Activated naive CD8-positive, alpha-beta T cell treated with anti-CD3 and anti-CD28 coated beads, Interleukin-2, amount 50 U/mL, for 24 hours (primary cell): Measurements from ENCODE around the gene MAP2K7.
A peak's percentile ranks its signal among the peaks of the same experiment; 100 is the strongest.
"Not testable (repeated sequence)": the region's sequence is repeated elsewhere in the genome, so short reads cannot be mapped to it uniquely, and the experiment has no call there.

Experiments used
- ATAC-seq: fragments of 150-1000 bp; cut with Tn5 transposase; one replicate; pipeline ENCODE4 v1.10.0; 2021
- DNase-seq: peaks from one replicate; pipeline ENCODE4 v3.0.0; 2021
- H3K27ac Mint-ChIP-seq: one replicate; pipeline ENCODE4 v1.8.0; 2021; ENCODE audit warnings: mild to moderate bottlenecking, mixed read lengths
- H3K27me3 Mint-ChIP-seq: one replicate; pipeline ENCODE4 v1.8.0; 2021; ENCODE audit warnings: mixed read lengths
- H3K36me3 Mint-ChIP-seq: one replicate; pipeline ENCODE4 v1.8.0; 2021; ENCODE audit warnings: low read depth, mixed read lengths
- H3K4me1 Mint-ChIP-seq: one replicate; pipeline ENCODE4 v1.8.0; 2021; ENCODE audit warnings: mixed read lengths
- H3K4me3 Mint-ChIP-seq: one replicate; pipeline ENCODE4 v1.8.0; 2021; ENCODE audit warnings: mild to moderate bottlenecking, moderate library complexity, mixed read lengths
- H3K9me3 Mint-ChIP-seq: one replicate; pipeline ENCODE4 v1.8.0; 2021; ENCODE audit warnings: mixed read lengths

The MAP2K7 gene

DNA sequence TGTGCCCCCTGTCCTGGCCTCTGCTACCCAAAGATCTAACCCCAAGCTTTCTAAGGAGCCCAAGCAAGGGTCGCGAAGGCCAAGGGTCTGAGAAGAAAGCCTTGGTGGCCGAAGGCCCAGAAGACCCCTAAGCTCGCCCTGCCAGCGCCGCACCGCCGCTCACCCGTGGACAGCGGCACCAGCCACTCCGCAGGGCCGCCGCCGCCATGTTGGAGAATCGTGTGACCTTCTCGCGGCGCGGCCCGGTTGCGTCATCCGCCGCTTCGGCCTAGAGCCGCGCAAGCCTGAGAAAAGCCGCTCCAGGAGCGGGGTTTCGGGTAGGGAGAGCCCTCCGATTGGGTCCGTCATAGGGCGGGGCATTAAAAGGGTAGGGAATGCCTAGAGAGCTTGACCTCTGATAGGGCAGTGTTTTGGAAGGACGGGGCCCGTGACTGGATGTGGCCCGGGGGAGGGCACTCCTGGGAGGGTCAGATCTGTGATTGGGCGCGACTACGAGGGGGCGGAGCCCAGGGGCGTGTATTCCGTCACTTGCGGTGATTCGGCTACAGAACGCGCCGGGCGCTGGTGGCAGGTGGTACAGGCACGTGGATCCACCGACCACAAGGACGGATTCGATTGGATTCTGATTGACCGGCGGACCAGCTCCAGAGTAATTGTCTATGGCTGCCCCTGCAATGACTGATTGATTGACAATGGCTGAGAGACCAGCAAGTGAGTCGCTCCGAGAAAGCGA, 39.9 kb downstream of the MAP2K7 start, which contains the start of gene TIMM44:
TSS of gene TIMM44 (minus strand) at position 223 of the 733 bp plus-strand sequence. CDS start at position 208, 15 bp downstream.
- DNase-seq = peak; percentile 98
- Mint-ChIP-seq H3K9me3 (no peaks in the 10 kb centered on the region), H3K4me3 (peak within 1 kb of the TSS; percentile 90), H3K4me1 (peaks cover 44% of the 10 kb centered on the region), H3K36me3 (peaks cover 17% of the 10 kb centered on the region), H3K27me3 (no peaks in the 10 kb centered on the region), H3K27ac (peak within 1 kb of the TSS; percentile 92)
- peak; percentile 99 for ATAC-seq

DNA sequence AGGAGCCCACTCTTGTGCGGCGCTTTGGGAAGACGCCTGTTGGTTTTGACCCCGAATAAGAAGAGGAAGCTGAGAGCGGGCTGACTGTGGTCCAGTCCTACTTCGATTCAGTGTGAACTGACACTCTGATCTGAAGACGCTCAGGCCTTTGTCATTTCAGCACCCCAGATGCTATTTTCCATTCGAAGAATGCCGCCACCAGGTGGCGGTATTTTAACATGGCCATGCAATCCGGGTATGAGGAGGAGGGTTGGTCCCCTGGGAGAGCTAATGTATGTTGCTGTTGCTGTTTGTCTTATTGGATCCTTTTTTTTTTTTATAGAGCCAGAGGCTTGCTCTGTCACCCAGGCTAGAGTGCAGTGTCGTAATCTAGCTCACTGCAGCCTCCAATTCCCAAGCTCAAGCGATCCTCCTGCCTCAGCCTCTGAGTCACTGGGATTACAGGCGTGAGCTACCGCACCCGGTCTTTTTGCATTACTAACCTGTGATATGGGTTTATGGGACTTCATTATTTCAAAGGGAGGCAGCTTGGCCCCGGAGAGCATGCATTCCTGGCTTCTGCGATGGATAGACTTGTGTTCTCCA, 40.6 kb downstream of the MAP2K7 start:
- ATAC-seq (peak; percentile 47), DNase-seq (peak; percentile 88)
- H3K27ac Mint-ChIP-seq = peak overlapping the region; percentile 92
- peaks cover 13% of the 10 kb centered on the region for H3K36me3 Mint-ChIP-seq
- peak overlapping the region; percentile 90 for H3K4me3 Mint-ChIP-seq
- peaks cover 41% of the 10 kb centered on the region for H3K4me1 Mint-ChIP-seq
- no peaks in the 10 kb centered on the region for H3K9me3 Mint-ChIP-seq
- H3K27me3 Mint-ChIP-seq = no peaks in the 10 kb centered on the region

DNA sequence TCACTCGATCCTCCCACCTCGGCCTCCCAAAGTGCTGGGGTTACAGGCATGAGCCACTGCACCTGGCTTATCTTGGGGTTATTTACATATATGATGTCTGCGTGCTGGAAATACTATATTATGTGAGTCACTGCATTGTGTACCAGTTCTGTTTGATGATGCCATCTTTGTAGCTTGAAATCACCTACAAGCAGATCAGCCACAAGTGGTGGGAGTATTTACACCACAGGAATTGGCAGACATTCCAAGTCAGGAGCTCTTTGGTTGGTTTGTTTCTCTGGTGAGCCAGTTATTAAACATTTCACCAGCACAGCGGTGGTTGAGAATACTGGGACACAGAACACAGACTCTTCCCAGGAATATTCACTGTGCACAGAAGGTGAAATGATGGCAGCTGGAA, 44.3 kb downstream of the MAP2K7 start:
- no peak overlapping the region for H3K27ac Mint-ChIP-seq
- DNase-seq = no peak
- ATAC-seq = no peak

DNA sequence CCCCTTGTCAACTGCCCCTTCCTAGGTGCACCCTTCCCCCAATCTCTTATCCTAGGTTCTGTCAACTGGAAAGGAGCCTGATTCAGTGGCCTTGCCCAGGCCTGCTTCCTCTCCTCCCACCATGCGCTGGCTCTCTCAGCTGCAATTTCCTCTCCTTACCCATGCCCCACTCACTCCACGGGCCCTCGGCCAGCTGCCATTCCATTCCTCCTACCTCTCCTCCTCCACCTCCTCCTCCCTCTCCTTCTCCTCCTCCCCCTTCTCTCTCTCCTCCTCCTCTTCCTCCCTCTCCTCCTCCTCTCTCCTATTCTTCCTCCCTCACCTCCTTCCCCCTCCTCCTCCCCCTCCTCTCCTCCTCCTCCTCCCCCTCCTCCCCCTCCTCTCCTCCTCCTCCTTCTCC, 49.4 kb downstream of the MAP2K7 start:
- Mint-ChIP-seq H3K9me3 (no peaks in the 10 kb centered on the region), H3K4me1 (peaks cover 3% of the 10 kb centered on the region), H3K27ac (no peak overlapping the region), H3K27me3 (no peaks in the 10 kb centered on the region), H3K36me3 (no peaks in the 10 kb centered on the region), H3K4me3 (no peak overlapping the region)
- ATAC-seq (no peak), DNase-seq (no peak)

More for the DNA sequence above, 44.3 kb downstream of the MAP2K7 start:
- Mint-ChIP-seq H3K36me3 (no peaks in the 10 kb centered on the region), H3K4me1 (peaks cover 22% of the 10 kb centered on the region), H3K27me3 (no peaks in the 10 kb centered on the region), H3K4me3 (no peak overlapping the region), H3K9me3 (no peaks in the 10 kb centered on the region)

DNA sequence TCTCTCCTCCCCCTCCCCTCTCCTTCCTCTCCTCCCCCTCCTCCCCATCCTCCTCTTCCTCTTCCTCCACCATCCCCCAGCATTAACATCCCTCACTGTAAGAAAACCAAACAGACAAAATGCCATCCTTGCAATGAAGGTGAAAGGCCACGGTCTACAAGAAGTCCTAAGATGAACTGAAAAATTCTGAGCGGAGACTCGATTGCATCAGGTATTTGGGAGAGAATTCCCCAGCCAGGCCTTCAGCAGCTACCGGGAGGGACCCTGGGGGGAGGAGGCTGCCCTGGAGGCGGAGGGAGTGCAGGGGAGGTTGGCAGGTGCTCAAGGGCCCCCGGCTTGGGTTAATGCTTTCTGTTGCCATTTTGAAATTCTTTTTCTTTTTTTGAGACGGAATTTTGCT, 49.9 kb downstream of the MAP2K7 start:
- H3K4me1 Mint-ChIP-seq = peaks cover 3% of the 10 kb centered on the region
- no peaks in the 10 kb centered on the region for H3K36me3 Mint-ChIP-seq
- no peak for DNase-seq
- H3K27me3 Mint-ChIP-seq = no peaks in the 10 kb centered on the region
- H3K27ac Mint-ChIP-seq = no peak overlapping the region
- no peak for ATAC-seq
- H3K9me3 Mint-ChIP-seq = no peaks in the 10 kb centered on the region
- no peak overlapping the region for H3K4me3 Mint-ChIP-seq

DNA sequence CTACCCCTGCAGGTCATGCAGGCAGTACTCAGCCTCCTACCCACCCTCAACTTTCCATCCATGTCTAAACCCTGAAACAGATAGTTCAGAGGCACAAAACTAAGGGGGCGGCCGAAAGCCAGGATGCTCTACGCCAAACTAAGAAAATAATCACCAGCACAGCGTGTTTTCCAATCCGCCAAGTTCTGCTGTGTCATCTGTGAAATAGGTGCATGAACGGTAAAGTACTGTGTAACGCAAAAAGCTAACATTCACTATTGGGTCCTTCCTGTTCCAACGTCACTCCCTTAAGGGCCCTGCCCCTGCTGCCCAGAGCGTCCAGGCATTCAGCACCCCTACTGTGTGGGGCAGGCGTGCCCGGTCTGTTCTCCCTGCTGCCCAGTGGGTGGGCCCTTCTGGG, 52.0 kb downstream of the MAP2K7 start:
- H3K4me3 Mint-ChIP-seq = no peak overlapping the region
- DNase-seq (no peak), ATAC-seq (no peak)
- no peak overlapping the region for H3K27ac Mint-ChIP-seq
- H3K9me3 Mint-ChIP-seq = no peaks in the 10 kb centered on the region
- H3K4me1 Mint-ChIP-seq = peaks cover 9% of the 10 kb centered on the region
- no peaks in the 10 kb centered on the region for H3K27me3 Mint-ChIP-seq
- H3K36me3 Mint-ChIP-seq = no peaks in the 10 kb centered on the region

DNA sequence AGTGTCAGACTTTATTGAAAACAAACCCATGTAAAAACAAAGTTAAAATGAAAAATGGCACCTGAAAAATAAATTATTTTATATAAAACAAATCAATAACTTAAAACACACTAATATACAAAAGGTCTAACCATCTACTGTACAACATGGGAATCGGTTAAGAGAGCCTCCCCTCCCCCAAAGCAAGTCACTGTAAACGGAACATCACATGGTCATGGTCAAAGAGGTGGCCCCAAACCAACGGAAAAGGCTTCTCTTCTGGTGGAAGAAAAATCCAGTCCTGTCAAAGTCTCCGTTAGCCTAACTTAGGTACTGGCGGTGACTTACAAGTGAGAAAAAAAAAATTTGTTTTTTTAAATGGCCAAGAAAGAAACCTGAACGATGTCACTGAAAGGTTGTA, 55.5 kb downstream of the MAP2K7 start:
- Mint-ChIP-seq H3K4me3 (no peak overlapping the region), H3K9me3 (no peaks in the 10 kb centered on the region), H3K27ac (no peak overlapping the region), H3K27me3 (no peaks in the 10 kb centered on the region), H3K36me3 (peaks cover 8% of the 10 kb centered on the region), H3K4me1 (peaks cover 9% of the 10 kb centered on the region)
- no peak for ATAC-seq
- DNase-seq = no peak

DNA sequence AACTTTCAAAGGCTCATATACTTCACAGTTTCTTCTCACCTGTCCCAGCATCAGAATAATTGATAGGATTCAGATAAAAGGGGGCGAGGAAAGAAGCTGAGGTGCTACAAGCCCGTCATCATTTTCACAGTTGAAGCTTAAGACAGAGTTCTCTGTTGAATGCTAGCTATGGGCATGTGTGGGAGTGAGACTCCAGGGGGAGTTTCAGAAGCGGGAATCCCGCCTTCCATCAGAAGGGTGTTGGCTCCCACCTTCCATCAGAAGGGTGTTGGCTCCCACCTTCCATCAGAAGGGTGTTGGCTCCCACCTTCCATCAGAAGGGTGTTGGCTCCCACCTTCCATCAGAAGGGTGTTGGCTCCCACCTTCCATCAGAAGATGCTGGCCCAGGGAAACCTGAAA, 57.4 kb downstream of the MAP2K7 start:
- not testable (repeated sequence) for ATAC-seq, DNase-seq, H3K27me3 Mint-ChIP-seq, H3K27ac Mint-ChIP-seq, H3K9me3 Mint-ChIP-seq, H3K4me1 Mint-ChIP-seq, H3K4me3 Mint-ChIP-seq
- peaks cover 12% of the 10 kb centered on the region for H3K36me3 Mint-ChIP-seq

DNA sequence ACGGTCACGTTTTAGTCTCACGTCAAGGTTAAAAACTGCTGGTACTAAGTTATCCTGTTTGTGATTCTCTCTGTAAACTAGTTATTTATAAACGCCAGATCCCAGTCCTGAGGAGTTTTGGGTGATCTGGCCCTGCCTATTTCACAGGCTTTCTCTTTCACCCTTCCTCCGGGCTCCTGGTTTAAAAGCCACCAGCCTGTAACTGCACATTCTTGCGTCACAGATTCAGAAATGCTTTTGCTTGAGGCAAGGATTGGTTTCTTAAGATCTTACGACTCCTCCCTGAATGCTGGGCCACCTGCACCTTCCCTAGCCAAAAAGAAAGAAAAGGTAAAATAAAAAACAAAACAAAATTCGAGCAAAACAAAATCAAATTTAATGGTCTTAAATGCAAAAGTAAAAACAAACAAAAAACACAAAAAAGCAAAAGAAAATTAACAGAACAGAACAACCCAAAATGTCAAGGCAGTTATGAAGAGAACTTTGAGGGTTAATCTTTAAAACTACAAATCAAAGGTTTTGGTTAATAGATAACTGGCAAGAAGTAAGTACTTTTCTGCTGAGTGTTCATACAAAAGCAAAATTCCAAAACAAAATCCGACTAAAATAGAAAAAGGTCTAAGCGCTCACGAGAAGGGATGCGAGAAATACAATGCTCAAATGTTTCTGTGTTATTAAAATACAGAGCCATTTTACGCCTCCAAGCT, 58.4 kb downstream of the MAP2K7 start:
- Mint-ChIP-seq H3K9me3 (no peaks in the 10 kb centered on the region), H3K4me1 (peaks cover 9% of the 10 kb centered on the region), H3K27me3 (no peaks in the 10 kb centered on the region), H3K36me3 (peaks cover 17% of the 10 kb centered on the region), H3K4me3 (no peak overlapping the region), H3K27ac (no peak overlapping the region)
- DNase-seq (no peak), ATAC-seq (no peak)

DNA sequence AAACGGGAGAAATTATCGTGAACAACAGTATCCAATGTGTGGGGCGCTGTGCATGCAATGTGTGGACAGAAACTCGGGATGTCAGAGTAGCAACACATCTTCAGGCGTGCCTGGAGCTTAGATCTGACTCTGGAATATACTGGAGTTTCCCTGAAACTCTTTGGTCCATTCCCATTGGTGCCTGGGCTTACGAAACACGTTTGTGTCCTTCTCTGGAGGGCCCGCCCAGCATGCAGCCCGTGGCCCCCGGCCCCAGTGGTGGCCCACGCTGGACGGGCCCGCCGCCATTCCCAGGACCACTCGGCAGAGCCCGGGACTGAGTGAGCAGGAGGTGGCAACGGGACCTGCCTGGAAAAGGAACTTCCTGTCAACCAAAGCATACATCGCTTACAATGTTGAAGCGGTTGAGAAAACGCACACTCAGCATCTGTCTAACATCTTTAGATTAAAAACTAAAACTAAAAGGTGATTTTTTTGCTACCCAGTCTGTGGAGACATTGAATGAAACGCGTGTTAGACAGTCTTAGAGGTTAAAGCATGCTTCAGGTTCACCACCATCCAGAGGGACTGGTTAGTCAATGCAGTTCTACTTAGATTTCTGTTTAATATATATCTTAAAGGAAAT, 59.1 kb downstream of the MAP2K7 start:
- no peak for ATAC-seq
- H3K4me3 Mint-ChIP-seq = no peak overlapping the region
- no peaks in the 10 kb centered on the region for H3K9me3 Mint-ChIP-seq
- H3K4me1 Mint-ChIP-seq = peaks cover 9% of the 10 kb centered on the region
- no peak overlapping the region for H3K27ac Mint-ChIP-seq
- peaks cover 24% of the 10 kb centered on the region for H3K36me3 Mint-ChIP-seq
- no peaks in the 10 kb centered on the region for H3K27me3 Mint-ChIP-seq
- DNase-seq = no peak

DNA sequence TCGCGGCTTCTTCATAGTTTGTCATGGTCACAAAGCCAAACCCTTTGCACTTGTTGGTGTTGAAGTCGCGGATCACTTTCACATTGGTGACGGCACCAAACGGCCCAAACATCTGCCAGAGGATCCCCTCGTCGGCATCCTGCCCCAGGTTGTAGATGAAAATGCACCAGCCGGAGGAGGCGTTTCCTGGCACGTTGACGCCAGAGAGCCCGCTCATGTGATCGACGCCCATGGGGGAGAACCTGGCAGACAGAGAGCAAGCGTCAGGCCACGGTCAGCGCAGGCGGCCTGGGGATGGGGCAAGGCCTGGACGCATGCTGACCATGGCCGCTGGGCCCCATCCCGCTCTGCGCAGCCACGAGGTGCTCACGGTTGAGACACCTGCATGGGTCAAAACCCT, 59.9 kb downstream of the MAP2K7 start:
- H3K36me3 Mint-ChIP-seq = peaks cover 24% of the 10 kb centered on the region
- H3K27ac Mint-ChIP-seq = no peak overlapping the region
- ATAC-seq = no peak
- no peaks in the 10 kb centered on the region for H3K9me3 Mint-ChIP-seq
- no peaks in the 10 kb centered on the region for H3K27me3 Mint-ChIP-seq
- H3K4me1 Mint-ChIP-seq = peaks cover 6% of the 10 kb centered on the region
- no peak overlapping the region for H3K4me3 Mint-ChIP-seq
- no peak for DNase-seq
